Thoracic aorta (tissue), 2 donors: Measurements from ENCODE around the gene TDG. TPM values are rescaled to one million over a fixed set of nuclear protein-coding genes. Genes with fewer than 3 reads are reported as not detected.
"Not testable (repeated sequence)": the region's sequence is repeated elsewhere in the genome, so short reads cannot be mapped to it uniquely, and the experiment has no call there.

Experiments
- ATAC-seq: fragments of 150-250 bp; one replicate; pipeline ENCODE4 v1.8.0; 2017; ENCODE audit warnings: low read depth; ENCODE audit not compliant: insufficient number of reproducible peaks, low FRiP score
- DNase-seq: peaks from one replicate; pipeline ENCODE4 v3.0.0-alpha.2; 2020; ENCODE audit warnings: low spot score
- H3K27ac ChIP-seq, 2 donors: fragments of 200-600 bp; sonication (generic); 1 replicate in 1 of 2; 2 replicates in 1 of 2; pipeline ENCODE4 v1.5.1; 2016; ENCODE audit warnings: mild to moderate bottlenecking in 2 of 2, moderate library complexity in 2 of 2
- H3K27me3 ChIP-seq: fragments of 200-600 bp; sonication (generic); replicated peaks from 2 replicates; pipeline ENCODE4 v1.6.0; 2016; ENCODE audit warnings: mild to moderate bottlenecking; ENCODE audit not compliant: insufficient read depth
- H3K36me3 ChIP-seq: fragments of 200-600 bp; sonication (generic); one replicate; pipeline ENCODE4 v1.5.1; 2016
- H3K4me1 ChIP-seq, 2 donors: fragments of 200-600 bp; sonication (generic); 1 replicate in 1 of 2; 2 replicates in 1 of 2; pipeline versions ENCODE4 v1.5.1 to v1.6.0; 2016; ENCODE audit warnings: low read depth in 2 of 2, mild to moderate bottlenecking in 1 of 2; ENCODE audit not compliant: control insufficient read depth in 1 of 2
- H3K4me3 ChIP-seq: fragments of 200-600 bp; sonication (generic); 2 replicates; pipeline ENCODE4 v1.5.1; 2016; ENCODE audit warnings: mild to moderate bottlenecking
- H3K9me3 ChIP-seq: fragments of 200-600 bp; sonication (generic); 2 replicates; pipeline ENCODE4 v1.5.1; 2016
- CTCF ChIP-seq: fragments of 200-600 bp; sonication (generic); IDR thresholded peaks from one replicate; pipeline ENCODE4 v1.5.1; 2019; ENCODE audit warnings: antibody characterized with exemption
- total RNA-seq, 2 donors: library from RNA; depleted of rRNA; stranded (reverse); fragments of >200 nt; gene quantifications; one replicate each; pipeline versions ENCODE4 v1.1.0 to v1.2.3, GENCODE V29; 2016

The TDG gene
- total RNA-seq, 2 donors from 2014 or later, result 8.0 to 24.5 TPM

GRCh38 chr12:104025771-104026170, 60.1 kb downstream of the TDG start:
- Histone ChIP-seq H3K27me3 (no peaks in the 10 kb centered on the region), H3K4me3 (no peak overlapping the region), H3K9me3 (no peaks in the 10 kb centered on the region), H3K36me3 (no peaks in the 10 kb centered on the region), H3K4me1 (peaks cover 0 to 8% of the 10 kb centered on the region in 2 donors), H3K27ac (no peak overlapping the region)
- ATAC-seq (no peak), DNase-seq (no peak)
- no peak for TF ChIP-seq CTCF

GRCh38 chr12:104026841-104027599, 61.3 kb downstream of the TDG start:
- TF ChIP-seq CTCF, result no peak
- H3K36me3 ChIP-seq, result no peaks in the 10 kb centered on the region
- H3K4me1 ChIP-seq, result peaks cover 0 to 8% of the 10 kb centered on the region in 2 donors
- no peak for ATAC-seq
- DNase-seq, result no peak
- H3K9me3 ChIP-seq, result no peaks in the 10 kb centered on the region
- no peaks in the 10 kb centered on the region for H3K27me3 ChIP-seq
- H3K27ac ChIP-seq, result no peak overlapping the region
- no peak overlapping the region for H3K4me3 ChIP-seq

GRCh38 chr12:104030596-104030995, 64.9 kb downstream of the TDG start:
- not testable (repeated sequence) for H3K27ac ChIP-seq, H3K36me3 ChIP-seq, ATAC-seq, H3K9me3 ChIP-seq, DNase-seq, H3K4me1 ChIP-seq, H3K27me3 ChIP-seq, H3K4me3 ChIP-seq

- H3K27me3 ChIP-seq, H3K27ac ChIP-seq, H3K36me3 ChIP-seq, H3K4me3 ChIP-seq, DNase-seq, H3K9me3 ChIP-seq, ATAC-seq, H3K4me1 ChIP-seq: not testable (repeated sequence)
Observed at GRCh38 chr12:104036143-104036542, 70.5 kb downstream of the TDG start.

Other genes starting within 250 kb of the TDG start
- 10 to 100 TPM; 36.0 to 62.4 TPM for gene NT5DC3, start 124.6 kb upstream of the TDG start, total RNA-seq
- 100 to 1,000 TPM; 403 to 522 TPM for gene HSP90B1, start 35.5 kb upstream of the TDG start, total RNA-seq
- 10 to 100 TPM; 30.4 to 45.2 TPM for gene GLT8D2, start 84.3 kb downstream of the TDG start, total RNA-seq
- gene HCFC2, start 98.7 kb downstream of the TDG start, total RNA-seq, result 10 to 100 TPM; 24.1 to 28.6 TPM
- gene NFYB, start 172.3 kb downstream of the TDG start, total RNA-seq, result 10 to 100 TPM; 56.2 to 73.4 TPM
- 100 to 1,000 TPM; 269 to 332 TPM for gene TXNRD1, start 249.9 kb downstream of the TDG start, total RNA-seq